HG03025 (cell line): Measurements from ENCODE around the gene CBFB.
"Not testable (repeated sequence)": the region's sequence is repeated elsewhere in the genome, so short reads cannot be mapped to it uniquely, and the experiment has no call there.

Experiments used
- ATAC-seq: cut with Tn5 transposase; IDR thresholded peaks from one replicate; pipeline ENCODE4 v1.9.1; 2021; ENCODE audit warnings: mild to moderate bottlenecking, moderate library complexity; ENCODE audit not compliant: unreplicated experiment, low FRiP score

CBFB gene

GRCh38 chr16:67116388-67117311, 87.7 kb downstream of the CBFB start:
- ATAC-seq, result no peak

- no peak for ATAC-seq
Measured at GRCh38 chr16:67117716-67118115, 88.8 kb downstream of the CBFB start.

- no peak for ATAC-seq
Measured at GRCh38 chr16:67120025-67120424, 91.1 kb downstream of the CBFB start.

- not testable (repeated sequence) for ATAC-seq
Measured at GRCh38 chr16:67122799-67123198, 93.8 kb downstream of the CBFB start.

GRCh38 chr16:67128417-67128816, 99.5 kb downstream of the CBFB start:
- no peak for ATAC-seq

- no peak for ATAC-seq
Measured at GRCh38 chr16:67128887-67129286, 99.9 kb downstream of the CBFB start.

GRCh38 chr16:67129422-67129821, 100.5 kb downstream of the CBFB start:
- no peak for ATAC-seq

- ATAC-seq, result no peak
Measured at GRCh38 chr16:67137605-67138004, 108.7 kb downstream of the CBFB start.

GRCh38 chr16:67141391-67141790, 112.4 kb downstream of the CBFB start:
- ATAC-seq, result no peak

GRCh38 chr16:67142342-67142741, 113.4 kb downstream of the CBFB start:
- no peak for ATAC-seq

- no peak for ATAC-seq
Measured at GRCh38 chr16:67144943-67145342, 116.0 kb downstream of the CBFB start.

- ATAC-seq, result no peak
Measured at GRCh38 chr16:67145746-67146145, 116.8 kb downstream of the CBFB start.

GRCh38 chr16:67146523-67147357, 117.8 kb downstream of the CBFB start:
- no peak for ATAC-seq

- ATAC-seq, result no peak
Measured at GRCh38 chr16:67147437-67148140, 118.6 kb downstream of the CBFB start.

- ATAC-seq, result no peak
Measured at GRCh38 chr16:67148221-67148620, 119.3 kb downstream of the CBFB start.

GRCh38 chr16:67148656-67149275, 119.8 kb downstream of the CBFB start:
- ATAC-seq, result no peak

- no peak for ATAC-seq
Measured at GRCh38 chr16:67149276-67150046, 120.5 kb downstream of the CBFB start.

- peak; percentile 25 for ATAC-seq
Measured at GRCh38 chr16:67150047-67150832, 121.3 kb downstream of the CBFB start.
